Activated CD4-positive, alpha-beta T cell treated with anti-CD3 and anti-CD28 coated beads for 1 hour (primary cell): Measurements from ENCODE around the gene NPY.

Experiments used
- DNase-seq: peaks from one replicate; pipeline ENCODE4 v3.0.0-alpha.2; 2020

The NPY gene

GRCh38 chr7:24318326-24318725 lies 34.3 kb downstream of the NPY start:
- no peak for DNase-seq

- DNase-seq: no peak
Measured at GRCh38 chr7:24319209-24319608, 35.2 kb downstream of the NPY start.

DNA sequence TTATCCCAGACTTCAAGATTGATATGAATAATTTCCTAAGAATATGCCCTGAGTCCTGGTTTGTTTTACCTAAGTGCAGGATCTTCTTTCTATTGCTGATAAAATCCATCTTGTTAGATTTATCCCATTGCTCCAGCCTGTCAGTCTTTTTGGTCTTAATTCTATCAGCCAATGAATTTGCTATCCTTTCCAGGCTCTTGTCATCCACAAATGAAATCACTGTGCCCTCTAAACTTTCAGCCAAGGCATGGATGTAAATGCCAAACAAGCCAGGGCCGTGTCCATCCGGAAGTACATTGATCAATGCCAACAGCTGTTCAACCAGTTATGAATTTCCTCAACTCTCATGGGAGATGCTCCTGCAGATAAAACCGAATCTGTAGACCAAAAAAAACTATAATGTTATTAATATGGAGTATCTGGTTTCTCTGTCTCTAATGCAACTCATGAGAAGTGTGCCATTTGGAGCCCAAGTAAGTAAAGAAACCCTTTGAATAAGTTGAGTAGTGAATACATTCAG lies 40.0 kb downstream of the NPY start:
- no peak for DNase-seq

DNA sequence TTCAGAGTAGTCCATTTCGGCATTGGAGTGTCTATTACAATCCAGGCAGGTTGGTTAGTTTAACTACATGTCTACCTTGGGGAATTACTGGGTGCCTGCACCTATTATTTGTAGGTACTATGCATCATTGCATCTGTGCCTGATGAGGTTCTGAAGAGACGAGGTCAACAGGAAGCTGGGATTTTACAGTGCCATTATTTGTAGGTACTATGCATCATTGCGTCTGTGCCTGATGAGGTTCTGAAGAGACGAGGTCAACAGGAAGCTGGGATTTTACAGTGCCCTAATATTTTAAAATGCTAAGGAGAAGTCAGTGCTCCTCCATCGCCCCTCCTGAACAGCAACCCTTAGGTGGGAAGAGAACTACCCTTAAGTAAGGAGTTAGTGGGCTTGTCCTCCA lies 41.7 kb downstream of the NPY start:
- DNase-seq: no peak

DNA sequence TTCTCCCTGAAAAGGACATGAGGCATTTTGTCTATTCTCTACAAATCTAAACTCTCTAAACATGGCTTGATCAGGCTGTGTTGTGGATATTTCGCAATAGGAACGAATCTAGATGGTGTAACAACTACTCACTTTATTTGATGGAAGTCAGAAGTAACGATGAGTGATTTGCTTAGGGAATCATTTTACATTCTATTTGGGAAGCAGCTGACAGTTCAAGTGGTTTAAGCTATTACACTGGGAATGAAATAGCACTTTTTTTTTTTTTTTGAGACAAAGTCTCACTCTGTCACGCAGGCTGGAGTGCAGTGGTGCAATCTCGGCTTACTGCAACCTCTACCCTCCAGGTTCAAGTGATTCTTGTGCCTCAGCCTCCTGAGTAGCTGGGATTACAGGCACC lies 44.1 kb downstream of the NPY start:
- no peak for DNase-seq

DNA sequence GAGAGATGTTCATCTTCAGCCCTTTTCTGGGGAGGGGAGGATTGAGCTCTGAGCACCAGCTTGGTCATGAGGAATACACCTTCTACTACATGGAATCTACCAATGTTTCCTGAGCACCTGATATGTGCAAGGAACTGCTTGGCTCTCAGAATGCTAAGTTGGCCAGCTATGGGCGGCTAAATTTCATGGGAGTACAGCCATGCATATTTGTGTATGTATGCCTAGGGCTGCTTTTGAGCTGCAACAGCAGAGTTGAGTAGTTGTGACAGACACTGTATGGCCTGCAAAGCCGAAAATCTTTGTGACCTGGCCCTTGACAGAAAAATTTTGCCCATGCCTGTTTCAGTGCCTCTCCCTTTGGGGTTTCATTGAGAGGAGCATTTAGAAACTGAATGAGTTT lies 44.9 kb downstream of the NPY start:
- no peak for DNase-seq

DNA sequence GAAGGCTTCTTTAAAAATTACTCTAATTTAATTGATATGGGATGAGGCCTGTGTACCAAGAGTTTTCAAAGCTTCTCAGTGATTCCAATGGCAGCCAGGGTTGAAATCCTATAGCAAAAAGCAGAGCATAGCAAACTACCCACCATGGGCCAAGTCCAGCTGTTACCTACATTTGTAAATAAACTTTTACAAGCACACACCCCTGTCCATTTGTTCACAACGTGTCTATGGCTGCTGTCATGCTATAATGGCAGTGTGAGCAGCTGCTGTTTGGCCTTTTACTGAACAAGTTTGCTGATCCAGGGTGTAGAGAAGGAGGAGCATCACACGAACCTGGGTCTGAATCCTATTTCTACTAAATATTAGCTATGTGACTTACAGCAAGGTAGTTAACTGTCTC lies 50.0 kb downstream of the NPY start:
- DNase-seq: no peak

DNA sequence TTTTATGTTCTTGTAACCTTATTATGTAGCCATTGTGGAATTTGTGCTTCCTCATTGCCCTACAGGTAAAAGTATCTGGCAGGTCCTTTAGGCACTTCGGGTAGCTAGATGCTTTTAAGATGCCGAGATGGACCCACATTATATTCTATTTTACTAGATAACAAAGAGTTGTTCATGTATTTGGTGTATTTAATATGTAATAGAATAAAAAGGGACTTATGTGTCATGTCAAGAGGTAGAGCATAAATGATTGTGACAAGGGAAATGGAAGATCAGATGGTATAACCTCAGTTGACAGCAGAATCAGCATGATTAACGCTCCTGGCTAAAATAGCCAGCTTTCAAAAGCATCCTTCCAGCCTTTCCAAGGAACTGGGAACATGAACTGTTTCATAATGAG lies 50.6 kb downstream of the NPY start:
- DNase-seq: no peak

DNA sequence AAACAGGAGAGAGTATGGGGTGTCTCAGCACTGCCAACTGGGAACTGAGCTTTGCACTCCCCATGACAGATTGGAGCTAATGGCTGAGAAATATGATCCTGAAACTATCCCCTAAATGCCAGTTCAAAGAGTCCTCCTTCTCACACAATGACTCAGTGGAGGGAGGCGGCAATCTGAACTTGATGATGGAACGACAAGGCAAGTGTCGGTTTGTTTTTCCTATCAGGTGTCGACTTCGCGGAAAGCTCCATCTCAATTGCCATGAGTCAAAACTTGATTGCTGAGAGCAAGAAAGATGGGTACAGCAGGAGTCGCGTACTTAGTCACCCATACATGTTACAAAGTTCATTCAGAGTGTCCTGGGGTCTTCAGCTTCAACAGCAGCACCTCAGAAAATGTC lies 52.5 kb downstream of the NPY start:
- no peak for DNase-seq

GRCh38 chr7:24337180-24337579 lies 53.2 kb downstream of the NPY start:
- no peak for DNase-seq

- DNase-seq: no peak
Measured at GRCh38 chr7:24339575-24339974, 55.6 kb downstream of the NPY start.

GRCh38 chr7:24340727-24341126 lies 56.7 kb downstream of the NPY start:
- DNase-seq: no peak
